GM21576 (cell line): ENCODE results near the gene GRIK5.

Source experiments
- ATAC-seq: cut with Tn5 transposase; IDR thresholded peaks from one replicate; pipeline ENCODE4 v1.9.1; 2021; ENCODE audit warnings: mild to moderate bottlenecking, moderate library complexity; ENCODE audit not compliant: unreplicated experiment

Gene GRIK5

DNA sequence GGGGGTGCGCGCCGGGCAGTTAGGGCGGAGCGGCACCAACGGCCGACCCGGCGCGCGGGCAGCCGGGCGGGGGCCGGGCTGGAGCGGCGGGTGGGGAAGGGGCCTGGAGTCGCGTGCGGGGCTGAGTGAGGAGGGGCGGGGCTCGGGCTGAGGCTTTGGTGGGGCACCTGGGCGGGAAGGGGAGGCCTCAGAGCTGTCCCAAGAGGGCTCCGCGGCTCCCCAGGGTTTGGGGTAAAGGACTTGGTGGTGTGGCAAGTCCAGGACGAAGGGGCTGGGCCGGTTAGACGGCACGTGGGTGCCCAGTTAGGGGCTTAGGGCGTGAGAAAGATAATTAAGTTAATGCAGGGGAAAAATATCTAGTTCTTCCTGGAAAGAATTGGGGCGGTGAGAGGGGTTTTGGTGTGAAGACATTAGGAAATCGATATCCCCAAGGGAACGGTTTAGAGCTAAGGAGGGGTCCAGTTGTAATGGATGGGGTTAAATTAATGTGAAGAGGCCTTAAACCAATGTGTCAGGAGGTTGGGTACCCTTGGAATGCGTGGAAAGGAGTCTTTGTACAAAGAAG is 6.5 kb upstream of the GRIK5 start:
- no peak for ATAC-seq

DNA sequence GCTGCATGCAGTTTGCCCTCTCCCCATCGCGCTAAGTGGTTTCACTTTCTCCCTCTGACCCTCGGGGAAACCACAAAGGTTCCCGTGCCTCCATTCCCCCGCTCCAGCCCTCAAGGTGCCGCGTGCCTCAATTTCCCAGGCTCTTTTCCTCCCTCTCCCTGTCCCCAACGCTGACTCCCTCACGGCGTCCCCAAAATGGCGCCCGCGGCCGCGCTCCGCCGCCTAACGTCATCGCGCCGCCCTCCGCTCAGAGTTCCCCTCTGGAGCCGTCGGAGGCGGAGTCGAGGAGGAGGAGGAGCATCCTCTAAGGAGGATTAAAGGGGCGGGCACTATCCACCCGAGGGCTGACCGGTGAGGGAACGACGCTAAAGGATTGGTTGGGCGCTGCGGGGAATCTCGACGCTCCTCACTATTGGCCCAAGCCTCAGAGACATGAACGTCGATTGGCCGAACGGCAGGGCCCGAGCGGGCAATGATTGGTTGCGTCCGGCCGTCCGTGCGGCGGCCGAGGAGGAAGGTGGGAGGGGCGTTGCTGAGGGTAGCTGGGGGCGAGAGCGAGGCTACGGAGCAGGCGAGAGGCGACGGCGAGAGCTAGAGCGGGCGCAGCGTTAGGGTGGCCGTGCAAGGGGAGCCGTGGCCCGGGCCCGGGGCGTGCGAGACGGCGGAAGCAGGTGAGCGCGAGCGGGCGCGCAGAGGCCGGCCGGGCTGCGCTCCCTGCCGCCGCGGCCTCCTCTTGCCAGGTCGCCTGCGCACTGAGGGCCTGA is 5.8 kb upstream of the GRIK5 start, which contains the start of gene ZNF574:
TSS of gene ZNF574 (plus strand) at position 551 of the 764 bp plus-strand sequence. CDS start 2,441 bp downstream, outside the sequence.
- peak; percentile 91 for ATAC-seq

- ATAC-seq, result no peak
These were observed 5.3 kb upstream of the GRIK5 start for GRCh38 chr19:42075364-42075615.

GRCh38 chr19:42074513-42075363 is 4.7 kb upstream of the GRIK5 start:
- ATAC-seq, result no peak

- no peak for ATAC-seq
These were observed 1.2 kb upstream of the GRIK5 start for GRCh38 chr19:42071247-42071646.

- no peak for ATAC-seq
These were observed 1.0 kb downstream of the GRIK5 start for GRCh38 chr19:42068756-42069571.

DNA sequence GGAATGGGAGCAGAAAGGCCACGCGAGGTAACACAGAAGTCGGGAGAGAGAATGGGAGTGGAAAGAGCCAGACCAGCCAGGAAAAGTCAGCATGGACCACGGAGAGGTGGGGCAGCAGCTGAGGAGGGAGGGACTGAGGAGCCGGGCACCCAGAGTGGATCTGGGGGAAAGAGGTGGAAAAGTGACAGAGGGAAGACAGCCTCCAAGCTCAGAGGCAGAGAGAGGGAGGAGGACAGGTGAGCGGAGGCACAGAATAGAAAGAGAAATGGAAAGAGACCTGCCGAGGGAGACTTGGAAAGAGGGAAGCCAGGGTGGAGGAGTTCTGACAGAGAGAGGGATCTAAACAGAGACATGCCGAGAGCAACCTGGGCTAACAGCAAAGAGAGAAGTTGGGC is 1.6 kb downstream of the GRIK5 start:
- no peak for ATAC-seq

DNA sequence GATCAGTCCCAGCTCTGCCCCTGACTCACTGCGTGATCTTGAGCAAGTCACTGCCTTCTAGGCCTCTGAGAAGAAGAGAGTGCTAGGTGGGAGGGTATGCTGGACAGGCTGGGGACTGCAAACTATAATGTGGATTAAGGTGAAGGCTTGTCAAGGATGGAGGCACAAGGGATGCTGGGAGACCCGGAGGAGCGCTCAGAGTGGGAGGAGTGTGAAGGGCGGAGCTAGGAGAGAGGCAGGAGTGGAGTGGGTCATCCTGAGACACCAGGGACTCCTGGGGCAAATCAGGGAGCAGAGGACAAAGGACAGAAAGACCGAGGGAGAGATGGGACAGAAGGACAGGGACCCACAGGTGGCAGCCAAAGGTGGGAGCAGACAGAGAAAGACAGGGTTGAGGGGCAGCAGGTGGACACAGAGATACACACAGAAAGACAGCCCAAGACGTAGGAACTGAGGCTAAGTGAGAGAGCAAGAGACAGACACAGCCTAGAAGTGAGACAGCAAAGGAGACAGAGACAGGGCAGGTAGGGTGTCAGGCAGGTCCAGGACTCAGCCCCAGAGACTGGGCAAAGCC is 2.6 kb downstream of the GRIK5 start:
- ATAC-seq, result no peak

- ATAC-seq, result no peak
These were observed 3.8 kb downstream of the GRIK5 start for GRCh38 chr19:42066075-42066754.

DNA sequence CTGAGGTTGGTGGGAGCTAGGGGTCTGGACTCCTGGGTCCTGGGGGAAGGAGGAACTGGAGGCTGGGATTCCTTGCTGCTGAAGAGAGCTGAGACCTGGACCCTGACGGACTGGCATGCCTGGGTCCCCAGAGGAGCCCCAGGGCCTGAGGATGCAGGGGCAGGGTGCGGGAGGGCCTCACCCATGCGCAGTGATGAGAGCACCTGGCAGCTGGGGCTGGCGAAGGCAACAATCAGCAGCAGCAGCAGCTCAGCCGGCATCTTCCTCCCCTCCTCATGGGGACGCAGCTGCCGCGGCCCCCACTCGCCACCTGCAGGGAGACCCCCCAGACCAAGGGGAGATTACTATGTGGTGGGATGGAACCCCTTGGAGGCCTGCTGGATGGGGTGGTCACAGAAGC is 4.5 kb downstream of the GRIK5 start:
- ATAC-seq, result no peak

DNA sequence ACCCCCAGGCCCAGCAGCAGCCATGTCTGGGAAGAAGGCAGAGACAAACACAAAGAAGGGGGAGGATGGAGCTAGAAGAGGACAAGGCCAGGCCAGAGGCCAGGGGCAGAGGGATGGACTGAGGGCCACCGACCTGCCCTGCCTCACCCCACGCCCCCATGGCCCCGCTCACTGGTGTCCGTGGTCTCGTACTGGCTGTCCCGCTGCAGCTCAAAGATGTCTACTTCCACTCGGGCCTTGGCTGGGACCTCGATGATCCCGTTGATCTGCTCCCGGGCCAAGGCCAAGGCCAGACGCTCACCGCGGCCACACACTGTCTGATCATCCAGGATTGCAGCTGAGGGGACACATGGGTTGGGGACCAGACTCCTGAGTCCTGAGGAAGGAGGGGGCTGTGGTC is 5.0 kb downstream of the GRIK5 start:
- no peak for ATAC-seq

GRCh38 chr19:42064432-42064831 is 5.6 kb downstream of the GRIK5 start:
- no peak for ATAC-seq

GRCh38 chr19:42062381-42062780 is 7.6 kb downstream of the GRIK5 start:
- ATAC-seq, result no peak

GRCh38 chr19:42060117-42060516 is 9.9 kb downstream of the GRIK5 start:
- no peak for ATAC-seq

GRCh38 chr19:42059196-42059595 is 10.8 kb downstream of the GRIK5 start:
- ATAC-seq, result no peak

- no peak for ATAC-seq
These were observed 12.2 kb downstream of the GRIK5 start for GRCh38 chr19:42057846-42058245.

- no peak for ATAC-seq
These were observed 15.8 kb downstream of the GRIK5 start for GRCh38 chr19:42054205-42054604.

DNA sequence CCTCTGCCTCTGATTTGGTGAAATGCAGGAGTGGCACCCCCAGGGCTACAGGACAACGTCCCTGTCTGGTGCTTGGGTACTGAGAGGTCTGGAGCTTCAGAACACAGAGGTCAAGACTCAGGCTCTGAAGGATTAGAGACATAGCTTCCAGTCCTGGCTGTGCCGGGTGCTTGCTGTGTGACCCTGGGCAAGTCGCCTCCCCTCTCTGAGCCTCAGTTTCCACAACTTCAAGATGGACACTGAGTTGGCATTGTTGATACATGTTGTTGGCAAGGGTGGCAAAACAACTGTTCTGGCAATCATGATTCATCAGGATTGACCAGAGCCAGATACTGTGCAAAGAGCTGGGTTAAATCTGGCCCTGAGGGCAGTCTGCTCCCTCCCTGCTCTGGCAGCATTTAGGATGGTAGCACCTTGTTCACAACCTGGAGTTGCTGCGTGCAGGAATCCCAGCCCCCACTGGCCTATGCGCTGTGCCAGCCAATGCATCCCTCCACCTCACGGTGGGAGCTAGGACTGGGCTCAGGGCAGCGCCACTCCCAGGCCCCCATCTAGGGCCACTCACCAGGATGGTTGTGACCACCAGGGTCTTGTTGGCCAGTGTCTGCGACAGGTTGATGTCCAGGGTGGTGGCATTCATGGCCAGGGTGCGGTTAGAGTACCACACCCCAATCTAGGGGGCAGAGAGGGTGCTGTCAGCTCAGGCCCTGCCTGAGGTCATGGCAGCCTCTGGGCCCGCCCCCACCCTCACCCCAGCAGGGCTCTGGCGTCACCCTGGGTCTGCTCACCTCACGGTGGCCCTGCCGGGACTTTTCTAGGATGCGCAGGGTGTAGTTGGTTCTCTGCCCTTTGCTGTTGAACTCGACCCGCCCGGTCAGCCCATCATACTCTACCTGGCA is 16.7 kb downstream of the GRIK5 start:
- no peak for ATAC-seq

- no peak for ATAC-seq
These were observed 17.7 kb downstream of the GRIK5 start for GRCh38 chr19:42052241-42052863.
